GM12875 (cell line): ENCODE data around the gene CUL4B.

ENCODE experiments used
- H3K4me3 ChIP-seq: one replicate; pipeline ENCODE4 v1.5.1; 2011; ENCODE audit warnings: low read depth, low read length, control low read depth
- TF ChIP-seq, protein P1 (sequence below): IDR thresholded peaks from 2 replicates; pipeline ENCODE4 v1.5.1; 2011; ENCODE audit warnings: low read depth, mild to moderate bottlenecking, control low read depth, inconsistent platforms, low read length, moderate library complexity, borderline replicate concordance; ENCODE audit not compliant: insufficient read depth

CUL4B gene

DNA sequence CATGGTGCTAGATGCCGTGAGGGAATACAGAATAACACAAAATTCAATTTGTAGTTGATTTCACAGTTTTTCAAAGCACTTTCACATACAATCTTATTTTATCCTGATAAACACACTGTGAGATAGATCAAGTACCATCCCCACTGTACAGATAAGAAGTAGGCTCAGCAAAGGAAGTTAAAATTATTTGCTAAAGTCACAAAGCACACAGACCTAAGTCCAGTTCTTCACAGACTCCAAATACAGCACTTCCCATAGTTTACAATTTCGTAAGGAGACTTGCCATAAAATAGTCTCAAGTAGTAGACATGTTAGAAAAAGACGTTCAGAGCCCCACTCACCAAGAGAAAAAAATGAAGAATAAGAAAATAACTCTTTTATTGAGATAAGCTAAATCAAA is 7.8 kb upstream of the CUL4B start:
- no peak overlapping the region for H3K4me3 ChIP-seq
- TF ChIP-seq, protein P1, sequence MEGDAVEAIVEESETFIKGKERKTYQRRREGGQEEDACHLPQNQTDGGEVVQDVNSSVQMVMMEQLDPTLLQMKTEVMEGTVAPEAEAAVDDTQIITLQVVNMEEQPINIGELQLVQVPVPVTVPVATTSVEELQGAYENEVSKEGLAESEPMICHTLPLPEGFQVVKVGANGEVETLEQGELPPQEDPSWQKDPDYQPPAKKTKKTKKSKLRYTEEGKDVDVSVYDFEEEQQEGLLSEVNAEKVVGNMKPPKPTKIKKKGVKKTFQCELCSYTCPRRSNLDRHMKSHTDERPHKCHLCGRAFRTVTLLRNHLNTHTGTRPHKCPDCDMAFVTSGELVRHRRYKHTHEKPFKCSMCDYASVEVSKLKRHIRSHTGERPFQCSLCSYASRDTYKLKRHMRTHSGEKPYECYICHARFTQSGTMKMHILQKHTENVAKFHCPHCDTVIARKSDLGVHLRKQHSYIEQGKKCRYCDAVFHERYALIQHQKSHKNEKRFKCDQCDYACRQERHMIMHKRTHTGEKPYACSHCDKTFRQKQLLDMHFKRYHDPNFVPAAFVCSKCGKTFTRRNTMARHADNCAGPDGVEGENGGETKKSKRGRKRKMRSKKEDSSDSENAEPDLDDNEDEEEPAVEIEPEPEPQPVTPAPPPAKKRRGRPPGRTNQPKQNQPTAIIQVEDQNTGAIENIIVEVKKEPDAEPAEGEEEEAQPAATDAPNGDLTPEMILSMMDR, result no peak

DNA sequence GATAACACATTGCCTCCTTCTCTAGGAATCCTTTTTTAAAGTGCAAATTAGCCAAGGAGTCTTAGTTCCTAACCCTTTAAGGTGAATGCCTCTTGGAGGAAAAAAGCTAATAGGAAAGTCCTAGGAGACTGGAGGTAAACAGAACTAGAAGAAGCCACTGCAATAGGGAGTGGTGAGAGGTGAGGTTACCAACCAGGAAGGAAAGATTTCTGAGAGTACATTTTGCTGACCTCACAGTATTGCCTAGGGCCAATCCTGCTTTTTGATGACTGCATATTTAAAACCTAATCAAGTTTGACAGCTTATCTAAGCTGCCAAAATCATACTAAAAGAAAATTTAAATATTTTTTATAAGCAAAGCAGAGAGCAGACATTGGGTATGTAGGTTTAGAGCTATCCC is 7.3 kb upstream of the CUL4B start:
- TF ChIP-seq, protein P1, result no peak
- no peak overlapping the region for H3K4me3 ChIP-seq

DNA sequence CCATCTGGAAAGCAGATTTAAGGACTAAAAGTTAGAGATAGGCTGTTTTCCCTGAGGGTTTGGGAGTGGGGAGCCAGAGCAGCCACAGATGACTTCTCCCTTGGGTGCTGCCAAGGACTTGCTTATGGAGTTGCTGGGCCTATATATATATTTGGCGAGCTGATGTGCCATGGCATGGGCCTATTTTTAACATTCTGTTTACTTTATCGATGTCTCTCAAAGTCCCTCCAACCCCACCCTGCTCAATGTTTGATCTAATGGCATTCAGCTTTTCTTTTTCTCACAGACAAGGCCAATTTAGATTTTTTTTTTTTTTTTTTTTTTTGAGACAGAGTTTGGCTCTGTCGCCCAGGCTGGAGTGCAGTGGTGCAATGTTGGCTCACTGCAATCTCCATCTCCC is 6.1 kb upstream of the CUL4B start:
- TF ChIP-seq, protein P1, result no peak

DNA sequence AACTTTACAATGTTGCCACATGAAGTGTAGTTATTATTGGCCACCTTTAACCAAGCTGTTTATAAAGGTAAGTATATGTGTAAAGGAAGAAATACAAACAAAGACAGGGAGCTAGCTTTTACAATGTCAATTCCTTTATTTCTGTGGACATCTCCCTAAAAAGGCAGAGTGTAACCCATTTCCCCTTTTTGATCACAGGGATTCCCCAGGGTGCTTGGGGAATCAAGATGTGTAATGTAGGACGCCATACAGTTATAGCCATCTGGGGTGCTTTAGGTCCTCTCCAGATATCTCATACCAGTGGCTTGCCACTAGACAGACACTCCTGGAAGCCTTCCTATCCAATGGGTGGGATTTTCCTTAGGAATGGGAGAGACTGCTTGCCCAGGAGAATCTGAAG is 4.2 kb upstream of the CUL4B start:
- no peak overlapping the region for H3K4me3 ChIP-seq
- TF ChIP-seq, protein P1, result no peak

More for the DNA sequence above, 6.1 kb upstream of the CUL4B start:
- no peak overlapping the region for H3K4me3 ChIP-seq

DNA sequence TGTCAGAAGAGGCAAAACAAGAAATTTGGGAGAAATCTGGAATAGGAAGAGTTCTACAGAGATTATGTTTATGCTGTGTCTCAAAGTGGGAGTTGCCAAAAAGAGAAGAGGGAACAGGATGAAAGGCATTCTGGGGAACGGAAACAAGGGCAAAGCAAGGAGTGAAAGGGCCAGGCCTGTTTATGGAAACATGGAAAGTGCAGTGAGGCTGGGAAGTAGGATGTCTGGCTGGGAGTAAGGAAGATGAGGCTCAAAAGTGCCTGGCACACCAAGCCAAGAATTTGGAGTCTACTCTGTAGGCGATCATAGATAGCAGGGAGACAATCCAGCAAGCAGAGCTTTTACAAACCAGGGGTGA is 1.8 kb upstream of the CUL4B start:
- no peak overlapping the region for H3K4me3 ChIP-seq
- TF ChIP-seq, protein P1, result no peak

DNA sequence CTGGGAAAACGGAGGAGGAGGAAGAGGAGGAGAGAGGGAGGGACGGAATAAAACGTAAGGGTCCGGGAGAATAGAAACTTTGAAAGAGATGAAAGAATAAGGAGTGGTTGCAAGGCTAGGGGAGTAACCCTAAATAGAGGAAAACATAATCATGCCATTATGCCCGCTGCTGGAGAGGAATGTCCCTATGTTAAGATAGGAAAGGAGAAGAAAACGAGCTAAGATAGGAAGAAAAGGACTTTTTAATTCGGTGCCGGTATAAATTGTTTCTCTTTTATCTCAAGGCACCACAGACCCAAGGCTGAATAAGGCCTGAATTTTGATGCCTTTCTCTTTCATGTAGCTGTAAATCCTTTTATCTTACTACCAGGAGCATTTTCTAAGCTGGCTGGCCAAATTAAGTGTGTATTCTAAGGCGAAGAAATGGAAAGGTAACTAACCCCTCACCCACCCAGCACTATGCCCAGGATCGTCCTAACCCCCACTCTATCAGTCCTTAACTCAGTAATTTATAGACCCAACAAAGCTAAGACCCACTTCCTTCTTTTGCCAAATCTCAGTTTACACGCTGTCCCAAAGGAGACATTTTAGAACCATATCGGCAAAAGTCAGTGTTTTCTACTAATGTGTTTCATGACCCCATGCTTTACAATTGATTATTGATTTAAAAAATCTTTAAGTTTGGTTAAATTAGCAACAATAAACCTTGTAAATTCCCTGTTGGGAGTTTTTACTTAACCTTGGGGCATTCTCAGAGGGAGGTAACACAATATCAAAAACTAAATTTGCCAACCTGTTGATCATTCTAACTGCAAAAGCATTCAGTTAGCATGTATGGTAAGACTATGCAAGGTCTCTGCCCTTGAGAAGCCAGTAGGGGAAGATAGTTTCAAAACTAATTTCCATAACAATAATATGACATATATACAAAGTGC is 1.1 kb upstream of the CUL4B start:
- TF ChIP-seq, protein P1, result no peak
- peak overlapping the region; percentile 52 for H3K4me3 ChIP-seq

DNA sequence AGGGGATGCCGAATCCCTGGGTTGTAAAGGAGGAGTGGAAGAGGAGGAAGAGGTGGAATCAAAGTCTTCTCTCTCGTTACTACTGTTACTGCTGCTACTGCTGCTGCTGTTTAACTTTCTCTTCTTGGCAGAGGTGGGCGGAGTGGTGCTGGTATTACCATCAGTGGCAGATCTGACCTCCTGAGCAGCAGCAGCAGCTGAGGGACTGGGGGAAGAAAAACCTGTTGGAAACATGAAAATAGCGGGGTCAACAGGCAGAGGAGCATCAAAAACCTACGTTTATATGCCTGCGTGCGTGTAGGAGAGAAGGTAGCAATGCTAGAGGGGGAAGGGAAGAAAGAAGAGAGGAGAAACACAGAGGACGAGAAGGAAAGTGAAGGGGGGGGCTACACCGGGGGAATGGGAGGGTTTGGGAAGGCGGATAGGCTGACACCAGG is 339 bp downstream of the CUL4B start:
- TF ChIP-seq, protein P1, result no peak
- peak overlapping the region; percentile 62 for H3K4me3 ChIP-seq
